HT1080 (cell line): ENCODE data around the gene ARMC8. TPM values are rescaled to one million over a fixed set of nuclear protein-coding genes. Genes with fewer than 3 reads are reported as not detected.

Experiments
- DNase-seq: peaks from one replicate; pipeline ENCODE4 v3.0.0-alpha.2; 2015; ENCODE audit warnings: low read depth
- total RNA-seq: library from RNA; depleted of rRNA; stranded (reverse); fragments of >200 nt; shearing (Covaris generic); gene quantifications from 2 replicates; pipeline ENCODE4 v1.2.3, GENCODE V29; 2014

Gene ARMC8
- total RNA-seq, 1 experiment from 2014 or later: 41.5 TPM

GRCh38 chr3:138303474-138303873 lies 116.4 kb downstream of the ARMC8 start:
- DNase-seq: no peak

GRCh38 chr3:138307899-138308298 lies 120.8 kb downstream of the ARMC8 start:
- no peak for DNase-seq

- DNase-seq: no peak
Measured at GRCh38 chr3:138308783-138309182, 121.7 kb downstream of the ARMC8 start.

GRCh38 chr3:138310494-138310893 lies 123.4 kb downstream of the ARMC8 start:
- no peak for DNase-seq

GRCh38 chr3:138314751-138315150 lies 127.7 kb downstream of the ARMC8 start:
- DNase-seq: no peak

GRCh38 chr3:138317687-138318086 lies 130.6 kb downstream of the ARMC8 start:
- DNase-seq: peak; percentile 23

- DNase-seq: no peak
Measured at GRCh38 chr3:138323971-138324370, 136.9 kb downstream of the ARMC8 start.

- no peak for DNase-seq
Measured at GRCh38 chr3:138325990-138326389, 138.9 kb downstream of the ARMC8 start.

GRCh38 chr3:138326866-138327595 lies 139.9 kb downstream of the ARMC8 start:
- no peak for DNase-seq

GRCh38 chr3:138327831-138328230 lies 140.7 kb downstream of the ARMC8 start:
- DNase-seq: peak; percentile 68

- DNase-seq: no peak
Measured at GRCh38 chr3:138328341-138328740, 141.2 kb downstream of the ARMC8 start.

GRCh38 chr3:138329127-138329983 lies 142.3 kb downstream of the ARMC8 start, which contains the start of gene NME9:
Gene NME9, minus strand, starts transcription at chr3:138329851. Its CDS starts 516 bp downstream, at chr3:138329335.
- DNase-seq: peak; percentile 94

GRCh38 chr3:138329984-138330293 lies 142.8 kb downstream of the ARMC8 start:
- no peak for DNase-seq

- DNase-seq: no peak
Measured at GRCh38 chr3:138331143-138331894, 144.2 kb downstream of the ARMC8 start.

GRCh38 chr3:138332472-138333073 lies 145.5 kb downstream of the ARMC8 start:
- peak; percentile 49 for DNase-seq

GRCh38 chr3:138334608-138335007 lies 147.5 kb downstream of the ARMC8 start:
- no peak for DNase-seq

- no peak for DNase-seq
Measured at GRCh38 chr3:138336454-138336999, 149.4 kb downstream of the ARMC8 start.

GRCh38 chr3:138338244-138338643 lies 151.1 kb downstream of the ARMC8 start:
- DNase-seq: no peak

- DNase-seq: no peak
Measured at GRCh38 chr3:138338811-138339210, 151.7 kb downstream of the ARMC8 start.

GRCh38 chr3:138340511-138340910 lies 153.4 kb downstream of the ARMC8 start:
- no peak for DNase-seq

- no peak for DNase-seq
Measured at GRCh38 chr3:138344754-138345153, 157.7 kb downstream of the ARMC8 start.
